Activated CD4-positive, alpha-beta T cell treated with anti-CD3 and anti-CD28 coated beads for 24 hours (primary cell): ENCODE measurements around the gene SSX2IP.

Experiments used
- DNase-seq, 2 donors: peaks; one replicate each; pipeline ENCODE4 v3.0.0-alpha.2; 2020; ENCODE audit warnings: low read depth in 2 of 2

Gene SSX2IP

GRCh38 chr1:84711121-84711520 lies 20.9 kb upstream of the SSX2IP start:
- no peak for DNase-seq

- no peak for DNase-seq
Observed at GRCh38 chr1:84709131-84709530, 18.9 kb upstream of the SSX2IP start.

- DNase-seq, result no peak
Observed at GRCh38 chr1:84708031-84708430, 17.8 kb upstream of the SSX2IP start.

GRCh38 chr1:84705513-84705912 lies 15.3 kb upstream of the SSX2IP start:
- DNase-seq, result no peak

- no peak for DNase-seq
Observed at GRCh38 chr1:84704872-84705417, 14.7 kb upstream of the SSX2IP start.

GRCh38 chr1:84703431-84703830 lies 13.2 kb upstream of the SSX2IP start:
- DNase-seq, result no peak

GRCh38 chr1:84702143-84702542 lies 11.9 kb upstream of the SSX2IP start:
- DNase-seq, result no peak

- no peak for DNase-seq
Observed at GRCh38 chr1:84701376-84701775, 11.1 kb upstream of the SSX2IP start.

GRCh38 chr1:84700070-84700469 lies 9.8 kb upstream of the SSX2IP start:
- no peak for DNase-seq

- no peak for DNase-seq
Observed at GRCh38 chr1:84698151-84699110, 8.2 kb upstream of the SSX2IP start.

- DNase-seq, result no peak
Observed at GRCh38 chr1:84693785-84694184, 3.5 kb upstream of the SSX2IP start.

- DNase-seq, result no peak
Observed at GRCh38 chr1:84693005-84693404, 2.7 kb upstream of the SSX2IP start.

- no peak for DNase-seq
Observed at GRCh38 chr1:84692391-84692790, 2.1 kb upstream of the SSX2IP start.

- DNase-seq, result no peak
Observed at GRCh38 chr1:84691122-84691783, 992 bp upstream of the SSX2IP start.

- DNase-seq, result peak in 1 of 2 donors; percentile 22
Observed at GRCh38 chr1:84689514-84690396, 506 bp downstream of the SSX2IP start.

- DNase-seq, result no peak
Observed at GRCh38 chr1:84688463-84689061, 1.7 kb downstream of the SSX2IP start.

GRCh38 chr1:84687714-84688462 lies 2.4 kb downstream of the SSX2IP start:
- DNase-seq, result no peak

GRCh38 chr1:84686223-84686622 lies 4.0 kb downstream of the SSX2IP start:
- DNase-seq, result no peak

GRCh38 chr1:84683508-84683907 lies 6.8 kb downstream of the SSX2IP start:
- DNase-seq, result no peak

- DNase-seq, result no peak
Observed at GRCh38 chr1:84682047-84682446, 8.2 kb downstream of the SSX2IP start.
